PFSK-1 (cell line): Measurements from ENCODE around the gene SEMA3F.

ENCODE experiments used
- REST ChIP-seq, 2 experiments: IDR thresholded peaks; 2 replicates each; pipeline versions ENCODE4 v1.6.1 to v1.8.0; 2011 to 2012; ENCODE audit warnings: low read depth in 2 of 2, low read length in 2 of 2, control low read depth in 1 of 2, inconsistent platforms in 1 of 2, mild to moderate bottlenecking in 1 of 2, moderate library complexity in 1 of 2; ENCODE audit not compliant: insufficient read depth in 1 of 2
- SIN3A ChIP-seq: IDR thresholded peaks from 2 replicates; pipeline ENCODE4 v1.6.1; 2012; ENCODE audit warnings: mild to moderate bottlenecking, low read length, moderate library complexity, borderline replicate concordance; ENCODE audit not compliant: insufficient read depth
- TAF1 ChIP-seq: IDR thresholded peaks from 2 replicates; pipeline ENCODE4 v1.6.1; 2012; ENCODE audit warnings: low read length, control low read depth, borderline replicate concordance; ENCODE audit not compliant: insufficient read depth

GRCh38 chr3:50193286-50193685 is 38.2 kb downstream of the SEMA3F start:
- TF ChIP-seq TAF1 (no peak), SIN3A (no peak), REST (IDR thresholded peaks at IDR 0.05; ENCODE audit: insufficient read depth in 1 of 2, low read depth in 2 of 2, low read length in 2 of 2) (no peak)
